ENCODE measurements around the gene DYRK1A. TPM values are rescaled to one million over a fixed set of nuclear protein-coding genes. Genes with fewer than 3 reads are reported as not detected.

The DYRK1A gene
- total and polyA plus RNA-seq, 2 of the 13 experiments (the other 11 are each of a cell fraction or from before 2014, with no cell fraction given), result 24.6 to 34.2 TPM

GRCh38 chr21:37436174-37436573, 69.6 kb downstream of the DYRK1A start:
- H2AFZ ChIP-seq (ENCODE audit: low read length), result no peak overlapping the region
- in situ Hi-C loops (cut with HindIII; ENCODE audit: extremely low pct_ligation_motif_present, low pct_unique_long_range_greater_than_20kb) (no loop called here), intact Hi-C loops (cut with micrococcal nuclease; ENCODE audit: unreplicated experiment) (no loop called here)
- peaks cover 45% of the 10 kb centered on the region for H4K20me1 ChIP-seq (ENCODE audit: insufficient read depth, low read length)
- peaks cover 28% of the 10 kb centered on the region for H3K4me1 ChIP-seq (ENCODE audit: insufficient read depth, low read length)
- TF ChIP-seq HOXA7 (CRISPR knock-in tag; IDR thresholded peaks at IDR 0.05) (no peak), RBM22 (optimal IDR thresholded peaks at IDR 0.05; ENCODE audit: low read length) (peak; percentile 38), ZNF7 (CRISPR knock-in tag; IDR thresholded peaks at IDR 0.05) (0 out of 2 replicates have a peak, but pooled peaks have one; percentile 20)
- H3K27ac ChIP-seq (ENCODE audit: extremely low read length, insufficient read depth, low read length), result no peak overlapping the region
- no peaks in the 10 kb centered on the region for H3K27me3 ChIP-seq (ENCODE audit: control insufficient read depth in 1 of 2, insufficient read depth in 2 of 2, low read length in 2 of 2)
- peaks cover 95% of the 10 kb centered on the region for H3K79me2 ChIP-seq (ENCODE audit: insufficient read depth, low read length)
- H3K36me3 ChIP-seq (replicated peaks in 1 of 2; ENCODE audit: control insufficient read depth in 1 of 2, insufficient read depth in 2 of 2, low read length in 2 of 2), result no peaks in the 10 kb centered on the region
- DNase-seq (ENCODE audit: low spot score), result no peak
- CTCF ChIA-PET (ENCODE audit: low intra/inter-chr PET ratio, low total read pairs), result no interaction called here
- H3K4me2 ChIP-seq (ENCODE audit: low read depth, low read length), result no peak overlapping the region
- no TSS peak for BruUV-seq (replicated peaks)
- ATAC-seq, result no peak
- FAIRE-seq, result no peak
- POLR2A ChIA-PET, result no interaction called here
- WGBS (ENCODE audit: low lambda C conversion rate), result 97% methylated on average over 2 of the region's 2 CpGs
- no peak overlapping the region for H3K4me3 ChIP-seq (replicated peaks in 1 of 3; ENCODE audit: insufficient read depth in 1 of 3, low read depth in 2 of 3, low read length in 3 of 3)
- no peaks in the 10 kb centered on the region for H3K9me3 ChIP-seq (ENCODE audit: low read length)
- no peak overlapping the region for H3K9ac ChIP-seq (ENCODE audit: insufficient read depth, low read depth, low read length)

GRCh38 chr21:37437376-37438080, 71.0 kb downstream of the DYRK1A start:
- Histone ChIP-seq H3K9ac (ENCODE audit: insufficient read depth, low read depth, low read length) (no peak overlapping the region), H3K27me3 (ENCODE audit: control insufficient read depth in 1 of 2, insufficient read depth in 2 of 2, low read length in 2 of 2) (no peaks in the 10 kb centered on the region), H3K4me1 (ENCODE audit: insufficient read depth, low read length) (peaks cover 15% of the 10 kb centered on the region), H4K20me1 (ENCODE audit: insufficient read depth, low read length) (peaks cover 32% of the 10 kb centered on the region), H3K27ac (ENCODE audit: extremely low read length, insufficient read depth, low read length) (no peak overlapping the region), H3K9me3 (ENCODE audit: low read length) (no peaks in the 10 kb centered on the region), H2AFZ (ENCODE audit: low read length) (no peak overlapping the region), H3K79me2 (ENCODE audit: insufficient read depth, low read length) (peaks cover 95% of the 10 kb centered on the region), H3K4me3 (replicated peaks in 1 of 3; ENCODE audit: insufficient read depth in 1 of 3, low read depth in 2 of 3, low read length in 3 of 3) (no peak overlapping the region), H3K36me3 (replicated peaks in 1 of 2; ENCODE audit: control insufficient read depth in 1 of 2, insufficient read depth in 2 of 2, low read length in 2 of 2) (no peaks in the 10 kb centered on the region), H3K4me2 (ENCODE audit: low read depth, low read length) (no peak overlapping the region)
- BruUV-seq (replicated peaks), result no TSS peak
- intact Hi-C loops (cut with micrococcal nuclease; ENCODE audit: unreplicated experiment) (no loop called here), in situ Hi-C loops (cut with HindIII; ENCODE audit: extremely low pct_ligation_motif_present, low pct_unique_long_range_greater_than_20kb) (no loop called here)
- 100% methylated on average over 1 of the region's 1 CpG for WGBS (ENCODE audit: low lambda C conversion rate)
- FAIRE-seq, result no peak
- no peak for ATAC-seq
- CTCF ChIA-PET (ENCODE audit: low intra/inter-chr PET ratio, low total read pairs), result no interaction called here
- POLR2A ChIA-PET, result no interaction called here
- no peak for DNase-seq (ENCODE audit: low spot score)
- TF ChIP-seq ATF4 (CRISPR knock-in tag; IDR thresholded peaks at IDR 0.05) (no peak), ZNF713 (CRISPR knock-in tag; IDR thresholded peaks at IDR 0.05) (no peak), NR2F2 (IDR thresholded peaks at IDR 0.05; ENCODE audit: borderline replicate concordance, low read depth) (no peak), JARID2 (CRISPR knock-in tag; IDR thresholded peaks at IDR 0.05; ENCODE audit: insufficient replicate concordance) (no peak), IKZF4 (CRISPR knock-in tag; IDR thresholded peaks at IDR 0.05; ENCODE audit: borderline replicate concordance, low read depth, not compliant biosample characterization) (no peak), HMGXB4 (CRISPR knock-in tag; IDR thresholded peaks at IDR 0.05; ENCODE audit: borderline replicate concordance in 1 of 2, low read depth in 1 of 2) (no peak), ZNF780A (CRISPR knock-in tag; IDR thresholded peaks at IDR 0.05) (no peak), PAX8 (CRISPR knock-in tag; IDR thresholded peaks at IDR 0.05; ENCODE audit: borderline replicate concordance) (no peak)
- TF ChIP-seq, protein P1, sequence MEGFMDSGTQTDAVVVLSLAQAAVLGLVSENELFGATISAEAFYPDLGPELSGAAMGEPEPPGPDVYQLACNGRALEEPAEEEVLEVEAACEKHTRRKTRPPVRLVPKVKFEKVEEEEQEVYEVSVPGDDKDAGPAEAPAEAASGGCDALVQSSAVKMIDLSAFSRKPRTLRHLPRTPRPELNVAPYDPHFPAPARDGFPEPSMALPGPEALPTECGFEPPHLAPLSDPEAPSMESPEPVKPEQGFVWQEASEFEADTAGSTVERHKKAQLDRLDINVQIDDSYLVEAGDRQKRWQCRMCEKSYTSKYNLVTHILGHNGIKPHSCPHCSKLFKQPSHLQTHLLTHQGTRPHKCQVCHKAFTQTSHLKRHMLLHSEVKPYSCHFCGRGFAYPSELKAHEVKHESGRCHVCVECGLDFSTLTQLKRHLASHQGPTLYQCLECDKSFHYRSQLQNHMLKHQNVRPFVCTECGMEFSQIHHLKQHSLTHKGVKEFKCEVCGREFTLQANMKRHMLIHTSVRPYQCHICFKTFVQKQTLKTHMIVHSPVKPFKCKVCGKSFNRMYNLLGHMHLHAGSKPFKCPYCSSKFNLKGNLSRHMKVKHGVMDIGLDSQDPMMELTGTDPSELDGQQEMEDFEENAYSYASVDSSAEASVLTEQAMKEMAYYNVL (CRISPR knock-in tag; IDR thresholded peaks at IDR 0.05; ENCODE audit: borderline replicate concordance), result no peak
